SKM-1 (cell line): ENCODE results near the gene COL26A1.
"Not testable (repeated sequence)": the region's sequence is repeated elsewhere in the genome, so short reads cannot be mapped to it uniquely, and the experiment has no call there.

Experiments used
- DNase-seq: peaks from one replicate; lab custom pipeline; 2025; ENCODE audit not compliant: unreplicated experiment; lab: John Stamatoyannopoulos, UW

COL26A1 gene

DNA sequence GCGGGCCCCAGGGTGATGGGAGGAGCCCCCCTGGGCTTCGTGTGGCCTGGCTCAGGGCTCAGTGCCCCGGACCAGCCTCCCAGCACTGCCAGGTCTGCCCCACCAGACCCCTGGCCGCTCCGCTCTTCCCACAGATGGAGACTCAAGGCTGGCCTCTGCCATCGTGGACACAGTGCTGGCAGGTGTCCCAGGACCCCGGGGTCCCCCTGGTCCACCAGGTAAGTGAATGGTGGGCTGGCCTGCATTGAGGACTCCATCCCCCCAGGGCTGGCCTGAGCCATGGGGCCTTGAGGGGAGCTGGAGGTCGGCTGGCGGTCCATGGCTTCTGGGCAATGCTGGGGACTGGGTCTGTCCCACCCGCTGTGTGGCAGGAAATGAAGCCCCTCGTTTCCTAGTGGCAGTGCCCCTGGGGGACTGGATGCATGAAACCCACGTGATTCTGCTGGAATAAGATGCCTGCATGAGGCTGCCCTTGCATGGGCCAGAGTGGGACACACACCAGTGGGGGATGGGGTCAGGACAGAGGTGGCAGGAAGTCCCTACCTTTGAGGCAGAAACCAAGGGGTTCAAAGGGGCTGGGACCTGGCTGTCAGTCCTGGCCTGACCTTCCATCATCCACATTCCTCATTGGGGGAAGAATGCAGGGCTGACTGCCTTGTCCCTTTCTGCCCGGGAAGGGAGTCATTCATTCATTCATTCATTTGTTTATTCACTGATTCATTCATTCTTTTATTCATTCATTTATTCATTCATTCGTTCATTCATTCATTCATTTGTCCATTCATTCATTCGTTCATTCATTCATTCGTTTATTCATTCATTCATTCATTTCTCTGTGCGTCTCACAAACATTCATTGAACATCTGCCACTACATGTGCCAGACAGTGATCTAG is 184.6 kb downstream of the COL26A1 start:
- DNase-seq, result no peak

DNA sequence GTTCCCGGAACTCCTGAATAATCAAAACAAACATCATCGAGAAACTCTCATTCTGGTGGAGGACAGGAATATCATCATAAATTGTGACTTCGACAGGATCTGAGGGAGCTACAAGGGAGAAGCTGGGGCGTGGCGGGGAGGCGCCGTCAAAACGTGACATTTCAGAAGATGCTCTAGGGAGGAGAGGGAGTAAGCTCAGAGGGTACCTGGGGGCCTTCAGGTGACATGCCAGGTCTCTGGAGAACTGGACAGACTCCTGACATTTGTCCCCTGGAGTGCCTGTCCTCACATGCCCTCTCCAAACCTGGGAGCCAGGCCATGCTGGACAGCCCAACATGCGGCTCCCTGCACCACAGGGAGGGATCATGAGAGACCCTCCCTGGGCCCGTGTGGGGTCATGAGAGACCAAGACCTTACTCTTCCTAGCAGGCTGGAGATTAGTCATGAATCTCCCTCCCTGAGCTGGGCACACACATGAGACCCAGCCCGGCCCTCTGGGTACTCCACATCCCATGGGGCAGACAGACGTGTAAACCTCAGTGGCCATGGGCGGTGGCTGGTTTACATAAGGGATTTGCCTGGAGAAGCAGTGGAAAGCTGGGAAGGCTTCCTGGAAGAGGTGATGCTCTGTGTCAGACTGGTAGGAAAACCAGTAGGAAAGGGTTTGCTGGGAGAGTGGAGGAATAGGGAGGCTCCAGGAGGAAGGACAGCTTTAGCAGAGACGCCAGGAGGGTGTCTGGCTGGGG is 185.4 kb downstream of the COL26A1 start:
- DNase-seq, result no peak

DNA sequence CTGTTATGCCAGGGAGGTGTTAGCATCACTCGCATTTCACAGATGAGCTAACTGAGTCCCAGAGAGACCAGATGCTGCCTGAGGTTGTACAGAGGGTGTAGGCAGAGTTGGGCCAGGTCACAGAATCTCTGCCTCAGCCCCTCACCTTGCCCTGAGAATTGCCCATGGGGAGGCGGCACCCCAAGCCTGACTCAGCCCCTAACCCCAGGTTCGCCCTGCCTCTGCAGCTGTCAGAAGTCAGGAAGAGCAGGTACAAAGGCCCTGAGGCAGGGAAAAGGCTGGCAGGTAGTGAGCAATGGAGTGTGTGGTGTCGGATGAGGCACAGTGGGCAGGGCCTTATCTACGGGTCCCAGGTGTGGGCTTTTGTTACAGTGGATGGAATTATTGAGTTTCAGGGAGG is 187.1 kb downstream of the COL26A1 start:
- DNase-seq, result no peak

DNA sequence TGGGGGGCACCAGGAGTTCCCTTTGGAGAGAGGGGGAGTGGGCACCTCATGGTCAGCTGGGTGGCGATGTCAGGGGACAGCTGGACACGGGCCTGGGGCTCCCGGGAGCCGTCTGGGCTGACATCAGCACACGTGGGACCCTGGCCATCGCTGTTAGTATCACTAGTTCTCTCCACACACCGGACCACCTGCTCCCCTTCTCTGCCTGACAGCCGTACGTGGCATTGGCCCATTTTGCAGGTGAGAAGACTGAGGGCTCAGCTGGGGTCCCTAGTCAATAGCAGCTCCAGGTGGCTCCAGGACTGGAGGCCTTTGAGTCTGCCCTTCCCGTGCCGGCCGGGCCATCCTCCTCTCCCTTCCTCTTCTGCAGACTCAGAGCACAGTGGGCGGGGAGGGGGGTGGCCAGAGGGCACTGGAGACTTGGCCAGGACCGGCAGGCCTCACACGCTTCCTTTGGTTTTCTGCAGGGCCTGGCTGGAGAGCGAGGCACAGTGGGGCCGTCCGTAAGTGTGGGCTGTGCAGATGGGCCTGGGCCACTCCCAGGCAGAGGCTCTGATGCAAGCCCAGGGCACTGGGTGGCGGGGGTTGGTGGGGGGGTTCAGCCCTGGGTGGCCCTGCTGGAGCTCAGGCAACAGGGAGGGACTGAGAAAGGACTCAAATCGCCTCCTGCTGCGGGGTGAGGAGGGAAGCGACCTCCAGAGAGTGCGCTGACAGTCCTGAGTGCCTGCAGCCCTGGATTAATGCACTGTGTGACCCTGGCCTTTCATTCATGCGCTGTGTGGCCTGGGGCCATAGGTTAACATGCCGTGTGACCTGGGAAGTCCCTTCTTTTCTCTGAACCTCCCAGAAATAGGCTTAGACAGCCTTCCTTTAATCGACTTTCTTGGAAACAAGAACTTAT is 188.2 kb downstream of the COL26A1 start:
- no peak for DNase-seq

DNA sequence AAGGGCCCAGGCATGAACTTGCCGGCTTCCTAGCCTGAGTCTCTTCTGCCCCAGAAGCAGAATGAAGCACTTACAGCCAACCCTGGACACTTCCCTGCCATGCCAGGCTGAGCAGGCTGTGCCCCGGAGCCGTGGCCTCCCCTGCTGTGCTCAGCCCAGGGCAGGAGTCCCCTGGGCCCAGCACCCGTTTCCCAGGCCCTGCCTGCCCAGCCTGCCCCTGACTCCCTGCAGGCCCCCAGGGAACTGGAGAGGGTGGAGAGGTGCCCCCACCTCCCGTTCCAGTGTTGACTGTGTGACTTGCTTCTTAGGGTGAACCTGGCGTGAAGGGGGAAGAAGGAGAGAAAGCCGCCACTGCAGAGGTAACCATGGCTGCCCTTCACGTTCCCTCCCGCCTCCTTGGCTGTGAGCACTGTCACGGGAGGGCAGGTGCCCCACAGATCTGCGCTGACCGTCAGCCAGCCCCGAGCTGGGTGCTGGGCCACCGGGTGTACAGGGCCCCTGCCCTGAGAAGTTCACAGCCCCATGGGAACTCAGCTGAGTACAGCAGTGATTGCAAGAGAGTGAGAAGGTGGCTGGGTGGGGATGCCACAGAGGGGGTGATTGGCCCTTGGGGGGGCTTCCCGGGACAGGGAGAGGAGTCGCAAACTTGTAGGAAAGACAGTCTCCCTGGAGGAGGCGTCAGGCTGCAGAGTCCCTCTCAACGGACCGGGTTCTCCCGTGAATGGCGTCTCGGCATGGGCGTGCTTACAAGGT is 190.5 kb downstream of the COL26A1 start:
- DNase-seq, result no peak

DNA sequence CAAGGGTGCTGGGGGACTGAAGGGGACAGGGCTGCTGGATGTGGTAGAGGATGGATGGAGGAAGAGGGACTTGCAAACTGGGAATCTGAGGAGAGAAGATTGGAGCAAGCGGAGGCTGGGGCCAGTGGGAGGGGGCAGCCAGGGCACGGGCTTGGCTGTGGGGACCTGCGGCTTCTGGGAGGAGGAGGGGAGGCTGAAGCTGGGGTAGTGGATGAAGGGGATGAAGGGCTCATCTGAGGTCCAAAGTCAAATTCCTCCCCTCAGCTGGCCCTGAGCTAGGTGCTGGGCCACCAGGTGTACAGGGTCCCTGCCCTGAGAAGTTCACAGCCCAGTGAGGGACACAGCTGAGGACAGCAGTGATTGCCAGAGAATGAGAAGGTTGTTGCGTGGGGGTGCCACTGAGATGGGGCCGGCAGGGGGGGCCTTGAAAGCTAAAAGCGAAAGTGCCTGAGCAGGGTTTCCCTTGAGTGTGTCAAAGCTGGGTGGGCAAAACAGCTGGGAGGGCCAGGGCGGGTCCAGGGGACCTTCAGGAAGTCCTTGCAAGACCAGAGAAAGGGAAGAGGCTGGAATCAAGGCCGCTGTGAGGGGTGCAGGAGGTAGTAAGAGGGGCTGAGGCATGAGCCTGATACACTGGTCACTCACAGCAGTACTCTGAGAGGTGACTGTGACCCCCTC is 191.2 kb downstream of the COL26A1 start:
- no peak for DNase-seq

DNA sequence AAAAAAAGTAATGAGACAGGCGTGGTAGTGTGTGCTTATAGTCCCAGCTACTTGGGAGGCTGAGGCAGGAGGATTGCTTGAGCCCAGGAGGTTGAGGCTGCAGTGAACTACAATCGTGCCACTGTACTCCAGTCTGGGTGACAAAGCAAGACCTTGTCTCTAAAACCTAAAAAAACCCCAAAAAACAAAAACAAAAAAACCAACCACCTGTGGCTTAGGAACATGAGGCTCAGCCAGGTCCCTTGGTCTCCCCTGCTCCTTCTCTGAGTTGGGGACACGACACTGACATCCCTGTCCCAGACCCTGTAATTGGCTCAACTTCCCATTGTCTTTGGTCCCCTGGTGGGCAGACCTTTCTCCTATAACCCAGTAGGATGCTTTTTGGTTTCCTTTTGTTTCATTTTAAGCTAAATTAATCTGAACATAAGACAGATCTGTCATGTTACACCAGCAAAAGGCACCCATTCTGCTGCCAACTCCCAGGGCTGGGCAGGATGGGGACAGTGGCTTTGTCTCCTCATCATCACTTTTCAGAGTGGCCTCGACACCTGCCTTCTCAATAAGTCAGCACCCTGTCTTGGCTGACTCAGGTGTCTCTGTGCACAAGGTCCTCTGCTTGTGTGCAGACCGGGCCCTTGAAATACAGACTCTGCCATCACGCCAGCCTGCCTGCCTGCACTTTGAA is 192.1 kb downstream of the COL26A1 start:
- no peak for DNase-seq

DNA sequence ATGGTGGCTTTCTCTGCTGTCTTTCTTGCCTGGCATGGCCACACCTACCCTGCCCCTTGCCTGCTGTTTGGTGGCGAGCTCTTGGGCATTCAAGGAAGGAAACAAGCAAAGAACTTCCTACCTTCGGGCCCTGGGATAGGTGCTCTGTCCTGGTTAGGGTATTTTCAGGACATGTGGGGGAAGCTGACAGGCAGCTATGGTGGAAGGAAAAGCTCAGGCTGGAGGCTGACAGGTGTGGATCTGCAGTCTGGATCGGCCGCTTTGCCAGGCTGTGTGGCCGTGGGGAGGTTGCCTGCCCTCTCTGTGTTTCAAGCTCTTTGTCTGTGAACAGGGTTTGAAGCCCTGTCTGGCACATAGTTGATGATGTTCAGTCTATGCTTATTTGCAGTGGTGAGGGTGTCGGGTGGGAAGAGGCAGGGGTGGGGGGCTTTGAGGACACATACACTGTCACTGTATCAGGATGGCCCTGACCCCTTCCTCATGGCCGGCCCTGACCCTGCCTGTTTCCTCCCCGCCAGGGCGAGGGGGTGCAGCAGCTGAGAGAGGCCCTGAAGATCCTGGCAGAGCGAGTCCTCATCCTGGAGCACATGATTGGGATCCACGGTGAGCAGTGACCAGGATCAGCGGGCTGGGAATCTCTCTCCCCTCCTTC is 192.7 kb downstream of the COL26A1 start:
- no peak for DNase-seq

- DNase-seq, result no peak
Observed at GRCh38 chr7:101555921-101556275, 193.2 kb downstream of the COL26A1 start.

GRCh38 chr7:101556453-101556968 is 193.8 kb downstream of the COL26A1 start:
- no peak for DNase-seq

GRCh38 chr7:101557421-101557820 is 194.7 kb downstream of the COL26A1 start:
- DNase-seq, result no peak

DNA sequence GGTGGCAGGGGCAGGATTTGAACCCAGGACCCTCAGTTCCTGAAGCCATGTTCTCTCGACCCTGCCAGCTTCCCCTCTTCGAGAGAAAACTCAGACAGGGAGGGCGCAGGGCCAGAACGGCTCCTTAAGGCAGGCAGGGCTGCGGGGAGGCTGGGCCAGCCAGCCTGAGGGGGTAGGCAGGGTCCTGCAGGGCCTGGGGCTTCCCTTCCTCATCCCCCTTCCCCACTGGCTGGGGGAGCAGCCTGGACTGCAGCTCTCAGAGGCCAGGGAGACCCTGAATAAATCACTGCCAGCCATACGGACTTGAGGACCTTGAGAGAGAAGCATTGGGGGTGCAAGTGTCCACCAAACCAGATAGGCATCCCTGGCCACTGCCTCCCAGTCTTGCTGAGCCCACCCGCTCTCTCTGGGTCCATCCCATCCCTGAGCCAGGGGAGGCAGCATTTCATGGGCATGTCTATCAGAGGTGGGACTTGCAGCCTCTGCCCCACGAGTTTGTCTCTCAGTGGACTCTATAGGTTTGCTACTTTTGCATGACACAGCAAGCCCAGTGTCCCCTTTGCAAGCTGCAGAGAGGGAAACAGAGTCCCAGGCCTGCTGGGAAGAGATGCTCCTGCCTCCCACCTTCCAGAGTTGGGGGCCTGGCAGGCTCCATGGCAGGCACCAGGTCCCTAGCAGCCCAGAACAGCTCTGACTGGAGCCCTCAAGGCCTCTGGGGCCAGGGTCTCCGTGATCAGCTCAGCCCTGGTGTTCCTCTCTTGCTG is 195.5 kb downstream of the COL26A1 start:
- no peak for DNase-seq

GRCh38 chr7:101558742-101559325 is 196.2 kb downstream of the COL26A1 start:
- no peak for DNase-seq

GRCh38 chr7:101559586-101559985 is 196.9 kb downstream of the COL26A1 start:
- DNase-seq, result no peak

DNA sequence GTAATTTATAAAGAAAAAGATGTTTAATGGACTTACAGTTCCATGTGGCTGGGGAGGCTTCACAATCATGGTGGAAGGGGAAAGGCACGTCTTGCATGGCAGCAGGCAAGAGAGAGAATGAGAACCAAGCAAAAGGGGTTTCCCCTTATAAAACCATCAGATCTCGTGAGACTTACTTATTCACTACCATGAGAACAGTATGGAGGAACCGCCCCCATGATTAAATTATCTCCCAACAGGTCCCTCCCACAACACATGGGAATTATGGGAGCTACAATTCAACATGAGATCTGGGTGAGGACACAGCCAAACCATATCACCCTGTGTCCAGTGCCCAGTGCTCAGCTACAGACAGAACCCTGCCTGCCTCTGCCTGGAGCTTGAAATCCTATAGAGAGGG is 197.3 kb downstream of the COL26A1 start:
- DNase-seq, result not testable (repeated sequence)

DNA sequence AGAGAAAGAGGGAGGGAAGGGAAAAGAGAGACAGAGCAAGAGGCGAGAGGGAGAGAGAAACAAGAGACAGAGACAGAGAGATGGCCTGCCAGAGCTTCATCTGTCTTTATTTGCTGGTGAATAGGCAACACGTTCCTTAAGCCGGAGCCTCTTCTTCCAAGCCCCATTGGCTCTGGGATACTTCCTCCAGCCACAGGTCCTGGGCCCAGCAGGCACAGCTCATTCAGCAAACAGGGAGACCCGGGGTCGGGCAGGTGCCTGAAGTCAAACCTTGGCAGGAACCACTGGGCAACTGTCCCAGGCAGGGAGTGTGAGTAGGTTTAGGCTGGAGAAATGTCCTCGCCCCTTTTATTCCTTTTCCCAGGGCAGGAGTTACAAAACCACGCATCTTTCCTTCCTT is 198.2 kb downstream of the COL26A1 start:
- no peak for DNase-seq

DNA sequence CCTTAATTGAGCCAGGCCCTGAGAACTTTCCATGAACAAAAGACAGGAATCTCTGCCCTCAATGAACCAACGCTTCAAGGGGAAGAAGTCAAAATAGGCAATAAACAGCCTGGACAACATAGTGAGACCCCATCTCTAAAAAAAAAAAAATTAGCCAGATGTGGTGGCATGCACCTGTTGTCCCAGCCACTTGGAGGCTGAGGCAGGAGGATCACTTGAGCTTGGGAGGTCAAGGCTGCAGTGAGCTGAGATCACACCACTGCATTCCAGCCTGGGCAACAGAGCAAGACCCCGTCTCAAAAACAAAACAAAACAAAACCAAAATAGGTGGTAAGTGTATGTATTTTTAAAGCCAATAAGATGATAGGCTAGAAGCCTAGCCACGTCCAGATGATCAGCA is 198.6 kb downstream of the COL26A1 start:
- DNase-seq, result not testable (repeated sequence)
